ENCODE results near the gene ATG2B. TPM values are rescaled to one million over a fixed set of nuclear protein-coding genes. Genes with fewer than 3 reads are reported as not detected.
A peak's percentile ranks its signal among the peaks of the same experiment; 100 is the strongest.

ATG2B gene
- total RNA-seq, 1 donor from 2014 or later, result 22.4 TPM

- DNase-seq, result no peak
- Histone ChIP-seq H3K9me3 (no peaks in the 10 kb centered on the region), H3K4me3 (no peak overlapping the region), H3K27me3 (ENCODE audit: low read depth) (no peaks in the 10 kb centered on the region), H3K4me1 (no peaks in the 10 kb centered on the region), H3K27ac (no peak overlapping the region), H3K36me3 (no peaks in the 10 kb centered on the region)
- TF ChIP-seq CTCF (IDR thresholded peaks at IDR 0.05), result no peak
- peak; percentile 69 to 87 for ATAC-seq
- intact Hi-C loops (cut with DNase I), result no loop called here
Observed at GRCh38 chr14:96405677-96406076, 42.5 kb upstream of the ATG2B start.

- no peak for TF ChIP-seq CTCF (IDR thresholded peaks at IDR 0.05)
- Histone ChIP-seq H3K4me1 (no peaks in the 10 kb centered on the region), H3K27ac (no peak overlapping the region), H3K36me3 (no peaks in the 10 kb centered on the region), H3K9me3 (no peaks in the 10 kb centered on the region), H3K27me3 (ENCODE audit: low read depth) (no peaks in the 10 kb centered on the region), H3K4me3 (no peak overlapping the region)
- ATAC-seq (no peak), DNase-seq (no peak)
- intact Hi-C loops (cut with DNase I), result no loop called here
Observed at GRCh38 chr14:96403409-96403808, 40.3 kb upstream of the ATG2B start.

- ATAC-seq (no peak), DNase-seq (no peak)
- H3K4me1 ChIP-seq, result no peaks in the 10 kb centered on the region
- no peaks in the 10 kb centered on the region for H3K9me3 ChIP-seq
- no peak for TF ChIP-seq CTCF (IDR thresholded peaks at IDR 0.05)
- intact Hi-C loops (cut with DNase I), result no loop called here
- no peaks in the 10 kb centered on the region for H3K27me3 ChIP-seq (ENCODE audit: low read depth)
- H3K4me3 ChIP-seq, result no peak overlapping the region
- H3K36me3 ChIP-seq, result no peaks in the 10 kb centered on the region
- H3K27ac ChIP-seq, result no peak overlapping the region
Observed at GRCh38 chr14:96400495-96400894, 37.4 kb upstream of the ATG2B start.

- Histone ChIP-seq H3K27ac (no peak overlapping the region), H3K27me3 (ENCODE audit: low read depth) (no peaks in the 10 kb centered on the region), H3K9me3 (no peaks in the 10 kb centered on the region), H3K4me1 (no peaks in the 10 kb centered on the region), H3K36me3 (no peaks in the 10 kb centered on the region), H3K4me3 (no peak overlapping the region)
- no peak for TF ChIP-seq CTCF (IDR thresholded peaks at IDR 0.05)
- ATAC-seq, result no peak
- intact Hi-C loops (cut with DNase I), result no loop called here
- DNase-seq, result no peak
Observed at GRCh38 chr14:96399405-96399804, 36.3 kb upstream of the ATG2B start.

- no peak for TF ChIP-seq CTCF (IDR thresholded peaks at IDR 0.05)
- Histone ChIP-seq H3K27me3 (ENCODE audit: low read depth) (no peaks in the 10 kb centered on the region), H3K4me1 (no peaks in the 10 kb centered on the region), H3K36me3 (no peaks in the 10 kb centered on the region), H3K4me3 (no peak overlapping the region), H3K9me3 (no peaks in the 10 kb centered on the region), H3K27ac (no peak overlapping the region)
- intact Hi-C loops (cut with DNase I), result no loop called here
- ATAC-seq (no peak), DNase-seq (no peak)
Observed at GRCh38 chr14:96398921-96399320, 35.8 kb upstream of the ATG2B start.

- no peak overlapping the region for H3K4me3 ChIP-seq
- no peaks in the 10 kb centered on the region for H3K9me3 ChIP-seq
- H3K27ac ChIP-seq, result no peak overlapping the region
- TF ChIP-seq CTCF (IDR thresholded peaks at IDR 0.05), result no peak
- H3K27me3 ChIP-seq (ENCODE audit: low read depth), result no peaks in the 10 kb centered on the region
- DNase-seq, result no peak
- intact Hi-C loops (cut with DNase I), result no loop called here
- no peak for ATAC-seq
- no peaks in the 10 kb centered on the region for H3K4me1 ChIP-seq
- no peaks in the 10 kb centered on the region for H3K36me3 ChIP-seq
Observed at GRCh38 chr14:96398432-96398831, 35.3 kb upstream of the ATG2B start.

Measured in lower lobe of right lung (tissue), 2 donors.